Activated CD4-positive, CD25-positive, alpha-beta regulatory T cell treated with anti-CD3 and anti-CD28 coated beads, Interleukin-2, amount 50 U/mL, for 16 hours (primary cell): Measurements from ENCODE around the gene SNHG17.
"Not testable (repeated sequence)": the region's sequence is repeated elsewhere in the genome, so short reads cannot be mapped to it uniquely, and the experiment has no call there.

Experiments
- DNase-seq: peaks from one replicate; pipeline ENCODE4 v3.0.0-alpha.2; 2020; ENCODE audit warnings: low read depth, low spot score

Gene SNHG17

GRCh38 chr20:38420388-38421085, 14.6 kb downstream of the SNHG17 start:
- DNase-seq, result no peak

GRCh38 chr20:38418509-38419204, 16.5 kb downstream of the SNHG17 start:
- DNase-seq, result no peak

GRCh38 chr20:38414769-38415450, 20.2 kb downstream of the SNHG17 start:
- DNase-seq, result no peak

- no peak for DNase-seq
Observed at GRCh38 chr20:38412877-38413577, 22.1 kb downstream of the SNHG17 start.

GRCh38 chr20:38407822-38408221, 27.3 kb downstream of the SNHG17 start:
- not testable (repeated sequence) for DNase-seq

GRCh38 chr20:38407321-38407720, 27.8 kb downstream of the SNHG17 start:
- no peak for DNase-seq

GRCh38 chr20:38406476-38406875, 28.7 kb downstream of the SNHG17 start:
- DNase-seq, result no peak

- no peak for DNase-seq
Observed at GRCh38 chr20:38405132-38405531, 30.0 kb downstream of the SNHG17 start.

GRCh38 chr20:38404016-38404415, 31.1 kb downstream of the SNHG17 start:
- no peak for DNase-seq

- no peak for DNase-seq
Observed at GRCh38 chr20:38402816-38403215, 32.3 kb downstream of the SNHG17 start.

- no peak for DNase-seq
Observed at GRCh38 chr20:38402089-38402488, 33.0 kb downstream of the SNHG17 start.

GRCh38 chr20:38395751-38396395, 39.3 kb downstream of the SNHG17 start:
- not testable (repeated sequence) for DNase-seq

GRCh38 chr20:38395165-38395564, 40.0 kb downstream of the SNHG17 start:
- no peak for DNase-seq

- DNase-seq, result no peak
Observed at GRCh38 chr20:38393259-38393658, 41.9 kb downstream of the SNHG17 start.

GRCh38 chr20:38392356-38392755, 42.8 kb downstream of the SNHG17 start:
- DNase-seq, result no peak

- DNase-seq, result no peak
Observed at GRCh38 chr20:38387953-38388352, 47.2 kb downstream of the SNHG17 start.

- no peak for DNase-seq
Observed at GRCh38 chr20:38386851-38387250, 48.3 kb downstream of the SNHG17 start.

- no peak for DNase-seq
Observed at GRCh38 chr20:38386004-38386403, 49.1 kb downstream of the SNHG17 start.

- DNase-seq, result no peak
Observed at GRCh38 chr20:38383147-38383546, 52.0 kb downstream of the SNHG17 start.

GRCh38 chr20:38377838-38378237, 57.3 kb downstream of the SNHG17 start:
- not testable (repeated sequence) for DNase-seq

- DNase-seq, result no peak
Observed at GRCh38 chr20:38377039-38377685, 58.0 kb downstream of the SNHG17 start.
